Adipocyte (in vitro differentiated cells): Measurements from ENCODE around the gene NPM3.

Experiments
- DNase-seq: peaks from one replicate; pipeline ENCODE4 v3.0.0-alpha.2; 2015; ENCODE audit warnings: low read depth
- H3K27me3 ChIP-seq: replicated peaks from 2 replicates; pipeline ENCODE4 v1.7.0; 2013; ENCODE audit warnings: mild to moderate bottlenecking, low read length, moderate library complexity; ENCODE audit not compliant: control insufficient read depth, insufficient read depth
- H3K36me3 ChIP-seq: 2 replicates; pipeline ENCODE4 v1.7.0; 2013; ENCODE audit warnings: low read length, mild to moderate bottlenecking, moderate library complexity; ENCODE audit not compliant: control insufficient read depth, insufficient read depth, severe bottlenecking
- H3K4me1 ChIP-seq: 2 replicates; pipeline ENCODE4 v1.7.0; 2013; ENCODE audit warnings: mild to moderate bottlenecking, low read length, moderate library complexity; ENCODE audit not compliant: control insufficient read depth, insufficient read depth
- H3K4me3 ChIP-seq: 2 replicates; pipeline ENCODE4 v1.7.0; 2013; ENCODE audit warnings: mild to moderate bottlenecking, low read length, moderate library complexity
- H3K9ac ChIP-seq: 2 replicates; pipeline ENCODE4 v1.7.0; 2013; ENCODE audit warnings: mild to moderate bottlenecking, low read length, moderate library complexity
- H3K9me3 ChIP-seq: 2 replicates; pipeline ENCODE4 v1.7.0; 2013; ENCODE audit warnings: mild to moderate bottlenecking, low read length, moderate library complexity; ENCODE audit not compliant: control insufficient read depth

NPM3 gene

DNA sequence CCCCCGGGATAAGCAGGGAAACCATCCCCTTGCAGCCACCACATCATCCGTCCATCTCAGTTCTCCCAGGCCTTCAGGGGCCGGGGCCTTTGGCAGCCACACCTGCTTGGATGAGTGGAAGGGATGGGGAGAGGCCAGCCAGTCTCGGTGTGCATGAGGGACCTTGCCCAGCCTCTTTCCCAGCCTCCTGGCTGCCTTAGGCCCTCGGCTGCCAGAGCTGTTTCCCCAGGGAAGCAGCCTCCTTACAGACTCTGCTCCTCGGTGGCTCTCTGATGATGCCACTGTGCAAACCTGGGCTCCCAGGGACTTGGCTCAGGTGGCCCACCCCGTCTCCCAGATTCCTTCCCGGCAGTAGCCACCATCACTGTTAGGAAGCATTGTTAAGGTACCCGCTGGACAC, 22.0 kb downstream of the NPM3 start:
- Histone ChIP-seq H3K36me3 (no peaks in the 10 kb centered on the region), H3K4me3 (no peak overlapping the region), H3K9me3 (no peaks in the 10 kb centered on the region), H3K9ac (no peak overlapping the region), H3K4me1 (peaks cover 5% of the 10 kb centered on the region), H3K27me3 (peaks cover 52% of the 10 kb centered on the region)
- no peak for DNase-seq

DNA sequence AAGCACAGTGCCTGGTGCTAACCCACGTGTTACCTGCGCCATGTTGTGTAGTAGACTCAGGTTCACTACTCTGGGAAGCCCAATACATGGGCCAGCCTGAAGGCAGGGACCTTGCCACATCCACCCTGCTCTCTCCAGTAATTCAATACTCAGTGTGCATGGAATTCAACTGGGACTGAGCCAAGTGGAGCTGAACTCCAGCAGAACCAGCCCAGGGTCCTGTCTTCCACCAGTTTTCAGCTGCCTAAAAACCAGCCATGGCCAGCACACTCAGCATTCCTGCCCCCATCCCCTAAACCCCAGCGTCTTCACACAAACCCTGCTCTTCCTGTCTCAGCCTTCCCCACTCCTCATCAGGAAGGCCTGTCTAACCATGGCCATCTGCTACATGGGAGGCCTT, 22.7 kb downstream of the NPM3 start:
- peaks cover 5% of the 10 kb centered on the region for H3K4me1 ChIP-seq
- no peaks in the 10 kb centered on the region for H3K36me3 ChIP-seq
- no peaks in the 10 kb centered on the region for H3K9me3 ChIP-seq
- no peak overlapping the region for H3K9ac ChIP-seq
- peaks cover 46% of the 10 kb centered on the region for H3K27me3 ChIP-seq
- H3K4me3 ChIP-seq, result no peak overlapping the region
- DNase-seq, result peak; percentile 17

DNA sequence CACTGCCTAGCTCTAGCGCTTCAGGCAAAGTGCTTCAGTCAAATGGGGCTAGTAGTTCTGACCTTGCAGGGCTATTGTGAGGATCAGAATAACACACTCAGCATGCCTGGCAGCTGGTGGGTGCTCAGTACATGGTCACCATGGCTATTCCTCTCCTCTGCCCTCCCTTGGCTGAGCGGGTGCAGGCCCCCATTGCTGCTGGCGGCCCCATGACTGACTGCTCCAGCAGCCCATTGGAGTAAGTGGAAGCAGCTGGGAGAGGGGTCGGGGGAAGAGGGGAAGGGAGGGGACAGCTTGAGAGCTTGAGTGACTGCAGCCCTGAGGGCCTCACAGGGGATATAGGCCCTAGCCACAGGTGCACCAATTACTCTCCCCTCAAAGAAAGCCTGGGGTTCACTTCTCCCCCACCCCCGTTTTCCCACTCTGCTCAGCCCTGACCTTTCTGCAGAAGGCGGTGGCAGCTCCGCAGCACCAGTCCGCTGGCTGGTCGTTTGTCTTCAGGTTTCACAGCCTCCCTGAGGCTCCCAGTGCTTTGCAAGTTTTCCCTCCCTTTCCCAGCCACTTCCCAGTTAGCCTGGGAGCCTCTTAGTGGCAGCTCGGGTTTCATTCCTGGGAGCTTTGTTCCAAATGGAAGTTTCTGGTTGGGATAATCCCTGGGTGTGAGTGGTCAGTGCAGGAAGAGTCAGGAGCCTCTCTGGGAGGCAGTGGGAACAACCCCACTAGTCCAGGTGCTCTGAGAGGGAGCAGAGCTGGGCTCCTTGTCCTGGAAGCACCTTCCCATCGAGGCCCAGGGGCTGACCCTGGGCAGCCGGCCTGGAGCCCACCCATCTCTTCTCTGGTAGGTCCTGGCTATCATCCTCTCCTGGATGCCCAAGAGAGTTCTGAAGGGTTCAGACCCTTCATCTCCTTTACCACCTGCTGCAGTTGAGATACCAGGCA, 23.7 kb downstream of the NPM3 start:
- Histone ChIP-seq H3K27me3 (peaks cover 37% of the 10 kb centered on the region), H3K9ac (no peak overlapping the region), H3K9me3 (no peaks in the 10 kb centered on the region), H3K36me3 (no peaks in the 10 kb centered on the region), H3K4me3 (no peak overlapping the region), H3K4me1 (peaks cover 5% of the 10 kb centered on the region)
- DNase-seq, result no peak

DNA sequence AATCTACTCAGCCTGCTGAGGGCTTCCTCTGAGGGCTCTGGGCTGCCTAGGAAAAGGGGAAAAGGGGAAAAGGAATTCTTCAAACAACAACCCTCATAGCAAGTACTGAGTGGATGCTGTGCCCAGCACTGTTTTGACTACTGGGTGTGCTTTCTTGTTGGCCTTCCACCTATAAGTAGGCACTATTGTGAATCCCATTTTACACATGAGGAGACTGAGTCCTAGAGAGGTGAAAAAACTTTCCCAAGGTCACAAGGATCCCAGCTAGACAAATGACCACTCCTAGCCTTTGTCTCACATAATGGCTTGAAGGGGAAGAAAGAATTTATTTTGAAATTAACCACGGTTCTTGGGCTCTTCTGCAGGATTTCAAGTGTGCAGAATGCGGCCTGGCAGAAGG, 24.4 kb downstream of the NPM3 start:
- DNase-seq, result no peak
- H3K9me3 ChIP-seq, result no peaks in the 10 kb centered on the region

DNA sequence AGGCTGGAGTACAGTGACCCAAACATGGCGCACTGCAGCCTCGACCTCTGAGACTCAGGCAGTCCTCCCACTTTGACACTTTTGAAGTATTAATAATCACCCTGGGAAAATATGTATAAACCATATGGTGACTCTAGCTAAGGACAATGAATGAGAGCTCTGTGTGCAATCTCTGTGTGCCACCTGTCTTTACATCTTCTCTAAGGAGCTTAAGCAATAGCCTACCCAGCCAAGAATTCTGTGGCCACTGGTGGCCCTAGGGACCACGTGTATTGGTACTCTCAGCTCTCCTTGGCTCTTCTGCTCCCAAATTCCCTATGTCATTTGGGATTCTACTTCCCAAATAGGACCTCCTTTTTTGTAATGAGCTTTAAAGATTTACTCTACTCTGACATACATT, 31.0 kb downstream of the NPM3 start:
- Histone ChIP-seq H3K36me3 (no peaks in the 10 kb centered on the region), H3K4me3 (no peak overlapping the region), H3K27me3 (peaks cover 37% of the 10 kb centered on the region), H3K4me1 (no peaks in the 10 kb centered on the region), H3K9ac (no peak overlapping the region), H3K9me3 (no peaks in the 10 kb centered on the region)
- no peak for DNase-seq

More for the DNA sequence above, 24.4 kb downstream of the NPM3 start:
- peaks cover 44% of the 10 kb centered on the region for H3K27me3 ChIP-seq
- H3K36me3 ChIP-seq, result no peaks in the 10 kb centered on the region
- peaks cover 5% of the 10 kb centered on the region for H3K4me1 ChIP-seq
- H3K4me3 ChIP-seq, result no peak overlapping the region
- H3K9ac ChIP-seq, result no peak overlapping the region

DNA sequence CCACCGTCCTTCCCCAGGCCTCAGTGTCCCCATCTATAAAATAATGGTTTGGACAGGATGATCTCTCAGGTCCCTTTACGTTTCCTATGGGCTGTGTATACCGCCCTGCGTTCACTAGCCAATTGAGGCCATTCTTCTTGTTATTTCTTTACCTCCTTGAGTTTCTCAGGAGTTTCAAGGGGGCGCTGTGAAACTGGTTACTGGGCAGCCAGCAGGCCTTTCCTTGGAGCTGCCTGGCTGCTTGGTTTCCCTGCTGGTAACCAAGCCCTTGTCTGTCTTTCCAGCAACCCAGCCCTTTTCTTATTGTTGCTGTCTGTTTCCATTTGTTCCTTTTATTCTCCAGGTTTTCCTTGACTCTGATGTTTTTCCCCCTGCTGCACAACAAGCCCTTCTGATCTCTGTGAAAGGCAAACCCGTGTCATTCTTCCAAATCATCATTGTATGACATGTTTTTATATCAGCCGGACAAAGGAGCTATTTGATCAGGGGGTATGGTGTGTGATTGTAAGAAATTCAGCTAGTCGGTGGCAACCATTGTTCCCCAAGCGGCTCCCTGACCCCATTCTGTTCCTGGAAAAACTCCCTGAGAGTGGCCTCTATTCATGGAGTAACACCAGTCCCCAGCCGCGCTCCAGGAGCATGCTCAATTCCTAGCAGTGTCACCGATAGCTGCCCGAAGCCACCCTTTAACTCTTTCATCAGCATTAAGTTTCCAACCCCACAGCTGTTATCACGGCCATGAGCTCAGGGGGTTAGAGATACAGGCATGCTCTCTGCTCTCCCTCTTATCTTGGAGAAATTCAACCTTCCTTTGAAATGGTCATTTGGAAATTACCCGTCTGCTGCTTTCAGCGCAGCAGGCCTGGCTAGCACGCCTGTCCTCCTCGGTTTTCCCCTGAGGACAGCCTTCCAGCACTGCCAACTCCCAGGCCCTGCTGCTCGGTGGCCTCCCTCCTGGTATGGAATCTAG, 33.9 kb downstream of the NPM3 start:
- H3K36me3 ChIP-seq, result no peaks in the 10 kb centered on the region
- no peaks in the 10 kb centered on the region for H3K9me3 ChIP-seq
- no peak overlapping the region for H3K4me3 ChIP-seq
- no peak for DNase-seq
- no peak overlapping the region for H3K9ac ChIP-seq
- H3K4me1 ChIP-seq, result no peaks in the 10 kb centered on the region
- peaks cover 37% of the 10 kb centered on the region for H3K27me3 ChIP-seq

DNA sequence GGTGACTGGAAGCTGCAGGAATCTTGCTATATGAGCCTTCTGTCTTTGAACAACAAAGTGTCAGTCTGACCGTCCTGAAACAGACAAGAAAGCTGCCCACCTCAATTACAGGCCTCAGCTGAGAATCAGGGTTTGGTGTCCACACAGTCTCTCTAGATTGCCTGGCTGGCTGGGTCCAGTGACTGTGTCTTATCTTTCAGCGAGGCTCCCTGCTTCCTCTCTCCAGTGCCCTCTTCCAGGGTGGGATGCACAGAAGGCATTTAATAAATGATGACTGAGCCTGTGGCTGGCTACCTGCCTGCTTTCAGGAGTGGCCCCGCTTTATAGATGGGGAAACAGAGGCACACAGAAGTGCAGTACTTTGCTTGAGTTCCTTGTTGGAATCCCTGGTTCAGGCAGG, 34.8 kb downstream of the NPM3 start:
- Histone ChIP-seq H3K27me3 (peaks cover 32% of the 10 kb centered on the region), H3K9me3 (no peaks in the 10 kb centered on the region), H3K4me3 (no peak overlapping the region), H3K9ac (no peak overlapping the region), H3K36me3 (no peaks in the 10 kb centered on the region), H3K4me1 (no peaks in the 10 kb centered on the region)
- no peak for DNase-seq

DNA sequence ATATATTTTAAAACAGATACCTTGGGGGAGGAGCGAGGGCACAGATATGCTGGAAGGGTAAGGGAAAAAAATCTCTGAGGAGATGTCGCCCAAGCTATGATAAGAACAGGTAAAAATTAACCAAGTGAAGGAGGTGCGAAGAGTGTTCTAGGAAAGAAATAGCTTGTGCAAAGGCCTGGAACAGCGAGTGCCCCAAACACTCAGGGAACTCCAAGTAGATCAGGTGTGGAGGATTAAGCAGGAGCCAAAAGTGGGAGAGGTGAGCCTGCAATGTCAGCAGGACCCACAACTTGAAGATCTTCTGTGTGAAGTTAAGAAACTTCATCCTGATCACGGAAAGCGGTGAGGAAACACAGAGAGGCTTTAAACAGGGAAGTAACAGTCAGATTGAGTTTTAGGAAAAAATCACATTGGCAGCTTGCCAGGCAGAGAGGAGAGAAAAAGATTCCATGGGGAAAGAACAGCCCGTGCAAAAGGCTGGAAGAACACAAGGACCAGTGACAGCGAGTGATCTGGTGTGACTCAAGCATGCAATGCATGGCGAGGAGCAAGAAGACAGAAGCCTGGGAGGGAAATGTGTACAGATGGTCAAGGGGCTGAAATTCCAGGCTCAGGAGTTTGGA, 38.1 kb downstream of the NPM3 start:
- H3K9me3 ChIP-seq, result no peaks in the 10 kb centered on the region
- H3K9ac ChIP-seq, result no peak overlapping the region
- no peaks in the 10 kb centered on the region for H3K36me3 ChIP-seq
- peaks cover 33% of the 10 kb centered on the region for H3K27me3 ChIP-seq
- no peaks in the 10 kb centered on the region for H3K4me1 ChIP-seq
- DNase-seq, result no peak
- no peak overlapping the region for H3K4me3 ChIP-seq

DNA sequence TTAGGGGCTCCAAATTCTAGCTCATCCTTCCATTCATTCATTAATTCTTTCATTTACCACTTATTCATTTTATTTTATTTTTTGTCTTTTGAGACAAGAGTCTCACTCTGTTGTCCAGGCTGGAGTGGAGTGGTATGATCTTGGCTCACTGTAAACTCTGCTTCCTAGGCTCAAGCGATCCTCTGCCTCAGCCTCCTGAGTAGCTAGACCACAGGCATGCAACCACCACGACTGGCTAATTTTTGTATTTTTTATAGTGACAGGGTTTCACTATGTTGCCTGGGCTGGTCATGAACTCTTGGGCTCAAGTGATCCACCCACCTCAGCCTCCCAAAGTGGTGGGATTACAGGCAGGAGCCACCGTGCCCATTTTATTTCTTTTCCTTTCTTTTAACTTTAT, 39.0 kb downstream of the NPM3 start:
- Histone ChIP-seq H3K9ac (no peak overlapping the region), H3K36me3 (no peaks in the 10 kb centered on the region), H3K9me3 (no peaks in the 10 kb centered on the region), H3K27me3 (peaks cover 38% of the 10 kb centered on the region), H3K4me3 (no peak overlapping the region), H3K4me1 (no peaks in the 10 kb centered on the region)
- no peak for DNase-seq

DNA sequence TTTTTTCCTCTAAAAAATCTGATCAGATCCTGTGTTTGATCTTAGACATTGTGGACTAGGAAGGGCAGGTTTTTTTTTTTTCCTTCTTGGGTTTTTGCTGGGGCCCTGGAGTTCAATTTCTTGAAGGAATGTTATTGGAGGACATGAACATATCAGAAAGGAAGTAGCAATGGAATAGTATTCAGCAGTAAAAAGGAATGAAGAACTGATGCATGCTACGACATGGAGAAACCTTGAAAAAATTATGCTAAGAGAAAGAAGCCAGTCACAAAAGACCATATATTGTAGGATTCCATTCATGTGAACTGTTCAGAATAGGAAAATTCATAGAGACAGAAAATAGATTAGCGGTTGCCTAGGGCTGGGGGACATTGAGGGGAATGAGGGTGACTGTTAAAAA, 41.3 kb downstream of the NPM3 start:
- Histone ChIP-seq H3K4me3 (no peak overlapping the region), H3K27me3 (peaks cover 33% of the 10 kb centered on the region), H3K9me3 (no peaks in the 10 kb centered on the region), H3K4me1 (no peaks in the 10 kb centered on the region), H3K9ac (no peak overlapping the region), H3K36me3 (no peaks in the 10 kb centered on the region)
- DNase-seq, result no peak

DNA sequence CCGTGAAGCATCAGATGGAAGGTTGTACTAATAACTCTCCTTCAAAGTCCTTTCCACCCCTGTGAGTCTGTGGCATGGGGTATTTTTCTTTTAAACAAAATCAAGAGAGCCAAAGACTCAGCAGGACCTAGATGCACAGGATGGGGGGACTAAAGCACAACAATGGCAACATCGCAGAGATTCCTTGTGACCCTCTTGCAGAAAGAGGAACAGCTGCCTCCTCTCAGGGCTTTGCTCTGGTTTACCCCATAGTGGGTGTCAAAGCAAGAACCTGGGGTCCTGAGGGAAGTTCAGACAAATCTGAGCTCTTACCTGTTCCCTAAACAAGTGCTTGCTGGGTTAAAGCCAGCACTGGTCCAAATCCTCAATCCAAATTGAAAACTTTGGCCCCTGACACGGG, 46.6 kb downstream of the NPM3 start:
- Histone ChIP-seq H3K9me3 (no peaks in the 10 kb centered on the region), H3K9ac (no peak overlapping the region), H3K36me3 (no peaks in the 10 kb centered on the region), H3K4me1 (no peaks in the 10 kb centered on the region), H3K4me3 (no peak overlapping the region), H3K27me3 (peaks cover 33% of the 10 kb centered on the region)
- DNase-seq, result no peak
